ENCODE results near the gene RELB.
"Not testable (repeated sequence)": the region's sequence is repeated elsewhere in the genome, so short reads cannot be mapped to it uniquely, and the experiment has no call there.

RELB gene, protein sequence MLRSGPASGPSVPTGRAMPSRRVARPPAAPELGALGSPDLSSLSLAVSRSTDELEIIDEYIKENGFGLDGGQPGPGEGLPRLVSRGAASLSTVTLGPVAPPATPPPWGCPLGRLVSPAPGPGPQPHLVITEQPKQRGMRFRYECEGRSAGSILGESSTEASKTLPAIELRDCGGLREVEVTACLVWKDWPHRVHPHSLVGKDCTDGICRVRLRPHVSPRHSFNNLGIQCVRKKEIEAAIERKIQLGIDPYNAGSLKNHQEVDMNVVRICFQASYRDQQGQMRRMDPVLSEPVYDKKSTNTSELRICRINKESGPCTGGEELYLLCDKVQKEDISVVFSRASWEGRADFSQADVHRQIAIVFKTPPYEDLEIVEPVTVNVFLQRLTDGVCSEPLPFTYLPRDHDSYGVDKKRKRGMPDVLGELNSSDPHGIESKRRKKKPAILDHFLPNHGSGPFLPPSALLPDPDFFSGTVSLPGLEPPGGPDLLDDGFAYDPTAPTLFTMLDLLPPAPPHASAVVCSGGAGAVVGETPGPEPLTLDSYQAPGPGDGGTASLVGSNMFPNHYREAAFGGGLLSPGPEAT

DNA sequence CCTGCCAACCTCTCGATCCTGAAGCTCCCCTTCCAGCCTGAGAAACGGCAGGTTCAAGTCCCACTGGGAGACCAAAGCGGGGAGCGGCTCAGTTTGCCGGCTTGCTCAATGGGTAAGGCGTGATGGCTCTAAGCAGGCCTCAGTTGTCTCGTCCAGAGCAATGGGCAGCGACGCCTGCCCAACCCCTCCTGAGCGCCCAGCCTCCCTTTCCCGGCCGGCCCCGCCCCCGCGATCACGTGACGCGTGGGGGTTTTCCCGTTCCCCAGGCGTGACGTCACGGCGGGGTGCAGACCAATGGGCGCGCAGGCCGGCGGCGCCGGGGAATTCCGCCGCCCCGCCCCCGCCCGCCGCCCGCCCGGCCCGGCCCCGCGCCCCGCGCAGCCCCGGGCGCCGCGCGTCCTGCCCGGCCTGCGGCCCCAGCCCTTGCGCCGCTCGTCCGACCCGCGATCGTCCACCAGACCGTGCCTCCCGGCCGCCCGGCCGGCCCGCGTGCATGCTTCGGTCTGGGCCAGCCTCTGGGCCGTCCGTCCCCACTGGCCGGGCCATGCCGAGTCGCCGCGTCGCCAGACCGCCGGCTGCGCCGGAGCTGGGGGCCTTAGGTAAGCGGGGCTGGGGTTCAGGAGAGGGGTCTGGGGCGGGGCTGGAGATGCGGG is at the start of gene RELB:
Gene RELB, plus strand, starts transcription at position 378 of the 653 bp plus-strand sequence. Its CDS starts 116 bp downstream, at position 494.
- FAIRE-seq, result no peak

DNA sequence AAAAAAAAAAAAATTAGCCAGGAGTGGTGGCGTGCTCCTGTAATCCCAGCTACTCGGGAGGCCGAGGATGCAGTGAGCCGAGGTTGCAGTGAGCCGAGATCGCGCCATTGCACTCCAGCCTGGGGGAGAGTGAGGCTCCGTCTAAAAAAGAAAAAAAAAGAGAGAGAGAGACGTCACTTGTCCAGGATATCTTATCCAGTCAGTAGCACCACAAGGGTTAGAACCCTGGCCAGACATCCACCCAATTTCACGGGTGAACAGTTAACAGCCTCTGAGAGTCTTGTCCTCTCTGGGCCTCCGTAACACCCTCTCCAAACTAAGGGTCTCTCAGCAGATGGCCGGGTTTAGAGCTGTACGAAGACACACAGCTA is 47.0 kb upstream of the RELB start:
- no peak for FAIRE-seq

DNA sequence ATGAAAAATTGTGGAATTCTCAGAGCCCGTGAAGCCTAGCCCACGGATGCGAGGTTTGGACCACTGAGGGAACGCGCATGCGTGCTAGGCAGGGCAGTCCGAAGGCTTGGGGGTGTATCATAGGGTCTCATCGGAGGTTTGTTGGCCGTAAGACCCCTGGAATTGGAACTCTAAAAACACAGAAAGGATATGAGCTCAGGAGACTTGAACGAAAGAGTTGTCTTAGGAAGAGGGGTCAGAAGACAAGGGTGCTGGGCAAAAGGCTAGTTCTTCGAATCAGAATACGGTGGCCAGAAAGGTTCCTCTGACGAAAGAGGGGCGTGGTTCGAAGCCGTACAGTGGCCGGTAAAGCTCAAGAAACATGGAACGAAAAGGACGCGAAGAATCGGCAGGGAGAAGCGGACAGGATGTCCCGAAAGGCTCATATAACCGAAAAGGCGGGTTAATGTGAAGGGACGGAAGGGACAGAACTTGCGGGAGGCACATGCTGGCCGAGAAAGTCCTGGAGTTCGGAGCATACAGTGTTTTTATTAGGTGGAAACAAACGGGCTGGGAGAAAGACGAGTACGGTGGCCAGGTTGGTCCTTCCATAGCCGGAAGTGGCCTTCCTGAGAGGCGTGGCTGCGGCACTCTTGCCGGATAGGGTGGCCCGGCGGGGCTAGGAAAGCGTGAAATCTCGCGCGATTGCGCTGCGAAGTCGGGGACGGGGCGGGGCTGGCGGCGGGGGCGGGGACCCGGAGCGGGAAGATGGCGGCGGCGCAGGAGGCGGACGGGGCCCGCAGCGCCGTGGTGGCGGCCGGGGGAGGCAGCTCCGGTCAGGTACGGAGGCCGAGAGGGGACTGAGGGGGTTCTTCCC is 46.4 kb upstream of the RELB start, which contains the start of gene CLPTM1:
Gene CLPTM1, plus strand, starts transcription at position 732 of the 856 bp plus-strand sequence. Its CDS starts 16 bp downstream, at position 748.
- no peak for FAIRE-seq

DNA sequence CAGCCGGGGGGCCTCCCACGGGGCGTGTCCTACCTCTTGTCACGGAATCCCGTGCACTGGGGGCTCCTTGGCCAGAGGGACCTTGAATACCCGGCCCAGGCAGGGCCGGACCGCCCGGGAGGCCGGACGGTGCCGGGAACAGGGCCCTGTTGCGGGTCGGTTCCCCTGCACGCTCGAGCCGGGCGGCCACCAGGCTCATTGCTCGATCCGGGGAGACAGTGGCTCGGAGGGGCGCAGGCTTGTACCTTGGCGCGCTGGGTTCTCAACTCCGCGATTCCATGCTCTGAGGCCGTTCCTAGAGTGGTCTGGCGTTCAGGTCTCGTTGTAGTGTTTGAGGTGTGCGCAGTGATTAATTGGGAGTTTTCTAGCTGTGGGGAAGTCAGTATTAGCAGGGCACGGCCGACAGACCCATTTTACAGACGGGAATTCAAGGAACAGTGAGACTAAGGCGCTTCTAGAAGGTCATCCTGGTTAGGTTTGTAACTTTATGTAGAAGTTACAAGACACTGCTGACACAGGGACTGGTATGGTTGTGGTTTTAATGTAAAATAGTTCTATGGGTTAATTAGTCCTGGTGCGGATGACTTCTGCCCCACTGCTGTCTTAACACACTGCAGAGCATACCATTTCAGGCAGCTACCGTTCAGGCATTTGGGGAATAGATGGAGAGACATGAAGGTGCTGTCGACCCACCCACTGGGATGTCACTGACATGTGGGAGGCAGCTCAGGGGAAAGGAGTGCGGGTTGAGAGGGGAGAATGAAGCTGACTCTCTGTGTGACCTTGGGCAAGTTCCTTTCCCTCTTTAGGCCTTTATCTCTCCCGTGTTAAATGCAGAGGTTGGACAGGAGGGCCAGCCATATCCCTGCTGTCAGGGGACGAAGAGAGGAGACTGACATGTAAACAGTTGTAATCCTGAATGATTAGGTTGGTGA is 45.5 kb upstream of the RELB start:
- FAIRE-seq, result no peak

DNA sequence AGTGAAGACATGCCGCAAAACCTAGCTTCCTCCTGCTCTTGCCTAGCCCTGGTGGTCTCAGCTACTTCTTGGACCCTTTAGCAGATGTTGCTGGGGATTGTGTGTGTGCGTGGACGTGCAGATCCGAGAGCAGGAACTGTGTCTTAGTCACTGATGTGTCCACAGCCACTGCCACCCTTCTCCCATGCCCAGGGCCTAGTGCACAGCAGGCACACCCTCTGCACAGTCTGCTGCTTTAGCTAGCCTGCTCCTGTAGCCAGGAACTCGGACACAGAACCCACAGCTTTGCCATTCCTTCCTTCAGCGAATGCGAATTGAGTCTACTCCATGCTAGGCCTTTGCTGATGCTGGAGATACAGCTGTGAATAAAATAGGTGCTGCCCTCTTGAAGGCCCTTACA is 43.7 kb upstream of the RELB start:
- no peak for FAIRE-seq

DNA sequence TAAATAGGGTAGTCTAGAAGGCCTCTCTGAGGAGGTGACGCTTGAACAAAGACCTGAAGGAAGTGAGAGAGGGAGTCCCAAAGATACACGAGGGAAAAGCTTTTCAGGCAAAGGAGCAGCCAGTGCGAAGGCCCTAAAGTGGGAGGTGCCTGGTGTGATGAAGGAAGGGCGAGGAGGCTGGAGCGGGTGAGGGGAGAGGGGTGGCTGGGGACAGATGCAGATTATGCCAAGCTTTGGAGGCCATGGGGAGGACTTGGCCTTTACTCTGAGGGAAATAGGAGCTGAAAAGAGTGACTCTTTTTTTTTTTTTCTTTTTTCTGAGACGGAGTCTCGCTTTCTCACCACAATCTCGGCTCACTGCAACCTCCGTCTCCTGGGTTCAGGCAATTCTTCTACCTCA is 43.2 kb upstream of the RELB start:
- FAIRE-seq, result no peak

DNA sequence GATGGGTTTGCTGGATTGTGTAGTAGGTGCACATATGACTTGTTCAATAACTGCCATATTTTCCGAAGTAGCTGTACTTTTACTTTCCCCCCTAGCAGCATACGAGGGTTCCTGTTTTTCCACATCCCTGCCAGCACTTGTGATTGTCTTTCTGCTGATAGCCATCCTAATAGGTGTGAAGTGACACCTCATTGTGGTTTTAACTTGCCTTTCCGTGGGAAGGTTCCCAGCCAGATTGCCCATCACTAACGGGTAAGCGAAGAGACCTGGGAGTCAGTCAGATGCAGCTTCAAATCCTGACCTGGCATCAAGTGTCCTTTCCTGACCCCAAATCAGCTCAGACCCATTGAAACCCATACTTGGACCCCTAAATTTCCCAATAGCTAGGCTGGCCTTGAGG is 41.6 kb upstream of the RELB start:
- FAIRE-seq, result no peak

DNA sequence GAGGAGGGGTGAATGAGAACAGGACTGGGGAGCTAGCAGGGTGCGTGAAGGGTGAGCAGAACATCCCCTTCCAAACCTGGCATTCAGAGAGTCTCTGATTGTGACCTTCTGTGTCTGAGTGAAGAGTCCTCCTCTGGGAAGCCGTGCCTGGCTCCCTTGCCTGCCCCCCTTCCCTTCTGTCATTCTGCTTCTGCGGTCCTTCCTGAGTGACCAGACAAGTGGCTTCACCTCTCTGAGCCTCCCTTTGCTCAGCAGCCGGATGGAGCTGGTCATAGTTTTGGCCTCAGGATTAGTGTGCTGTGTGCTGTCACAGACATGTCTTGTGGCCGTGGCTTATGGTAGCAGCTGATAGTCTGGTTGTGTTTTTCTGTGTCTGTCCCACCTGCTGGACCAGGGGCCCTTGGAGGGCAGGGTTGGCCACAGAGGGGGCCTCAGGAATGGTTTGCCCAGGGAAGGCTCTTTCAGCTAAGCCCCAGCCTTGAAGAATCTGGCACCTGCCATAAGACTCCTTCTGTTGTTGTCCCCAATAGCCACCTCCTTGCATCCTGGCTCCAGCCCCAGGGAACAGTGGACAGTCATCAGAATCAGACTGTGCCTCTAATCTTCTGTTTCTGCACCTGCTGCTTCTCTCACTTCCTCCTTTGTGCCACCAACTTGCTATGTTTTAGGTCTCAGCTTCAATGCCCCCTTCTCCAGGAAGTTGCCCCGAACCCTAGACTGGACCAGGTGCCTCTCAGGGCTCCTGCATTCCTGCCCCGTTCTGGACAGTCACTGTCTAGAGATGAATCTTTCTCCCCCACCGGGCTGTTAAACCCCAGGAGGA is 40.1 kb upstream of the RELB start:
- FAIRE-seq, result no peak

DNA sequence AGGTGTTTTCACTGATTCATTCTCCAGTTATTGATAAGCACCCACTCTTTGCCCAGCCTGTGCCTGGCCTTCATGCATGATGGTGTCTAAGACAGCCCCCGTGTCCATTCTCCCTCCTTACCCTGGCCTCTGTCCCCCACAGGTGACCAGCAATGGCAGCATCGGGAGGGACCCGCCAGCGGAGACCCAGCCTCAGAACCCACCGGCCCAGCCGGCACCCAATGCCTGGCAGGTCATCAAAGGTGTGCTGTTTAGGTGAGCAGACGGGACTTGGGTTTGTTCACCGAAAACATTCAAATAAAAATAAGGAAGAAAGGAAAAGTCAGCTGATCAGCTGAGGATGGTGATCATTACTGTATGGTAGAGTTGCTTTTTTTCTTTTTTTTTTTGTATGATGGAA is 39.4 kb upstream of the RELB start:
- no peak for FAIRE-seq

DNA sequence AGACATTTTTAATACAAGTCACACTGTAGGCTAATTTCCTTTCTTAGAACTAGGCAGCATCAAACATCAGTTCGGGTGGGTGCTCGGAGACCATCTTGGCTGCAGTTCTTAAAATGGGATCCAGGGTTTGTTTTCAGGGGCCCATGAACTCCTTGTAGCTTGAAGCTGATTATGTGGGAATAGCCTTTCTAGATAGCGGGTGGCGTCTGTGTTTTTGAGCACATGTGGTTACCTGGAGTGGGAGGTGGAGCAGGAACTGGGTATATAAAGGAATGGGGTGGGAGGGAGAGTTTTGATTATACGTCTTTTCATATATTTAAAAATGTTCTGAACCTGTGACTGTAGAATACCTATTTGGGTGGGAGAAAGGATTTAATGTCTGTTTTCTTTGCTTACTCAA is 33.1 kb upstream of the RELB start:
- FAIRE-seq, result no peak

DNA sequence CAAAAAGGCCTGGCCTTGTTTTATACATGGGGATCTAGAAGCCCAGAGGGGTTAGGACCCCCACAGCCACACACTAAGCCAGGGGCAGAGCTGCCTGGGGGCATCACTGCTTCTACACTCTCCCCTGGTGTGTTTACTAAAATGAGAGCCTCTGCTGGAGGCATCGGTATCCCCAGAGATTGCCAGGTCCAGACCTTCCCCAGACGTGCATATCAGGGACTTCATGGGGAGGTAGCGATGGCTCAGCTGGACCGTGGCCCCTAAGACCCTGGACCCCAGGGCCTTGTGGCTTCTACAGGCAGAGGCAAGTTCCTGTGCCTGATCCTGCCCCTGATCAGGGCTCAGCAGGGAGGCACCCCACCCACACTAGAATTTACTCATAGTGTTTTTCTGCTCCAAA is 32.6 kb upstream of the RELB start:
- no peak for FAIRE-seq

DNA sequence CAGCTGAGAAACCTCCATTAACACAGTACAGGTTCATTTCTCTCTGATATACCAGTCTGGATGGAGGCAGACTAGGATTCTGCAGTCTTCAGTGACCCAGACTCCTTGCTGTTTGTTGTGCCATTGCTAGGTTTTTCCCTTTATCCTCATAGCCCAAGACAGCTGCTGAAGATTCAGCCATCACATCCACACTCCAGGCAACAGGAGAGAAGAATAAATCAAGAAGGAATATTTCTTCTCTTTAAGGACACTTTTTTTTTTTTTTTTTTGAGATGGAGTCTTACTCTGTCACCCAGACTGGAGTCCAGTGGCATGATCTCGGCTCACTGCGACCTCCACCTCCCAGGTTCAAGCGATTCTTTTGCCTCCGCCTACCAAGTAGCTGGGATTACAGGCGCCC is 31.8 kb upstream of the RELB start:
- FAIRE-seq, result no peak

DNA sequence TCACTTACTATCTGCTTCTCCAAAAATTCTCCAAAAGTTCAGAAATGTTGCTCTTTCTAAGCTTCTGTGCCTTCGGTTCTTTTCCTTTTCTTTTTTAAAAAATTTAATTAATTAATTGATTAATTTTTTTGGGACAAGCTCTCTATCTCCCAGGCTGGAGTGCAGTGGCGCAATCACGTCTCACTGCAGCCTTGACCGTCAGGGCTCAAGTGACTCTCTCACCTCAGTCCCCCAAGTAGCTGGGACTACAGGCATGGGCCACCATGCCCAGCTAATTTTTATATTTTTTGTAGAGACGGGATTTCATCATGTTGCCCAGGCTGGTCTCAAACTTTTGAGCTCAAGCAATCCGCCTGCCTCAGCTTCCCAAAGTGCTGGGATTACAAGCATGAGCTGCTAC is 29.8 kb upstream of the RELB start:
- not testable (repeated sequence) for FAIRE-seq

DNA sequence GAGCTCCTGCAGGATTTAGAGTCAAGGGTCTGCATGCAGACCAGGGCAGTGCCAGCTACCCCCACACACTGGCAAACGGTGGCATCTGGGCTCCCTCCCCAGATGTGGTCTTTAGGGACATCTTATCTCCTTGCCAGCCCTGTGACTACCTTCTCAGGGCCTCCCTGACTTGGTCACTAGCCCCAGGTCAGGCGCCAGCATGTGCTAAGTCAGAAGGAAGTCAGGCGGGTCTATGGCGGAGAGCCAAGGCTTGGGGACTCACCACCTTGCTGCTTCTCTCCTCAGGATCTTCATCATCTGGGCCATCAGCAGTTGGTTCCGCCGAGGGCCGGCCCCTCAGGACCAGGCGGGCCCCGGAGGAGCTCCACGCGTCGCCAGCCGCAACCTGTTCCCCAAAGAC is 28.5 kb upstream of the RELB start:
- FAIRE-seq, result no peak

DNA sequence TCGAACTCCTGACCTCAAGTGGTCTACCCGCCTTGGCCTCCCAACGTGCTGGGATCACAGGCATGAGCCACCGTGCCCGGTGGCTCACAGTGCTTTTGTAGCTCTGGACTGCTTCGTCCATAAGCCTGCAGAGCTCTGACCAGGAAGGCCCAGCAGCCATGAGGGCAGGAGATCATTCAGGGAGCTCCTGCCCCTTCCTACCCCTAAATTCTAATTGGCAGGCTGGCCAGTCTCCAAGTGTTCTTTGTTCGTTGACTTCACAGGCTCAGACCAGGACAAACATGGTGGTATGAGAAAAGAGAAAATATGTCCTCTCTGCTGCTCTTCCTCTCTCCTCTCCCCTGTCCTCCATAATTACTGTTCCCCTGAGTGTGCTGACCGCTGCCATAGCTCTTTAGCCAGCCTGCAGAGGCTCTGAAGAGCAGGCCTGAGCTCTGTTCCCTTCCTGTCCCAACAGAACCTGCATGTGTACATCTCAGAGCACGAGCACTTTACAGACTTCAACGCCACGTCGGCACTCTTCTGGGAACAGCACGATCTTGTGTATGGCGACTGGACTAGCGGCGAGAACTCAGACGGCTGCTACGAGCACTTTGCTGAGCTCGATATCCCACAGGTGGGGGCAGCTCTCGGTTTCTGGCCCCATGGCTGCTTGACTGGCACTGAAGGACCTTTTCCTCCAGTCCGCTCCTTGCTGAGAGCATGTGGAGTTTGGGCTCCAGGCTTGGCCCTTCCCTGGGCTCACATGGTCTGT is 27.1 kb upstream of the RELB start:
- no peak for FAIRE-seq

DNA sequence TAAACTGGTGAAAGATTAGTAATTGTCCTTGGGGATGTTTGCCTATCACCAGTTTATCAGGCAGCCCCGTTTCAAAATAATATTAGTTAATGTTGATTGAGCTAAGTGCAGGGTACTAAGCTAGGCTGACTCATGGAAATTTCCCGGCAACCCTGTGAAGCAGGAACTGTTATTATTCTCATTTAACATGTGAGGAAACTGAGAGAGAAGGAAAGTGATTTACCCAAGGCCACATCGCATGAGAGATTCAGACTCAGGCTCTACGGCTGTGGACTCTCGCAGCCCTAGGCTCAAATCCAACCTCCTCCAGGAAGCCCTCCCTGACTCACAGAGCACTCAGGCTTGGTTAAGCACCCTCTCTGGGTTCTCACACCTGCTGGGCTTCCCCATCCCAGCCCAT is 26.4 kb upstream of the RELB start:
- no peak for FAIRE-seq

DNA sequence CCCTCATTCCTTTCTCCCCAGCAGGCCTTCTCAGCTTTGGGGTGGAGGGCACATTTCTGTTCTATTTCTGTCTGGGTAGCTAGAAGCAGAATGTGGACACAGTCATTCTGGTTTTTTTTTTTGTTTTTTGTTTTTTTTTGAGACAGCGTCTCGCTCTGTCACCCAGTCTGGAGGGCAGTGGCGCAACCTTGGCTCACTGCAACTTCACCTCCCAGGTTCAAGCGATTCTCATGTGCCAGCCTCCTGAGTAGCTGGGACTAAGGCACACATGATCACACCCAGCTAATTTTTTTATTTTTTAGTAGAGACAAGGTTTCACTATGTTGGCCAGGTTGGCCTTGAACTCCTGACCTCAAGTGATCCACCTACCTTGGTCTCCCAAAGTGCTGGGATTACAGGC is 25.8 kb upstream of the RELB start:
- FAIRE-seq, result no peak

DNA sequence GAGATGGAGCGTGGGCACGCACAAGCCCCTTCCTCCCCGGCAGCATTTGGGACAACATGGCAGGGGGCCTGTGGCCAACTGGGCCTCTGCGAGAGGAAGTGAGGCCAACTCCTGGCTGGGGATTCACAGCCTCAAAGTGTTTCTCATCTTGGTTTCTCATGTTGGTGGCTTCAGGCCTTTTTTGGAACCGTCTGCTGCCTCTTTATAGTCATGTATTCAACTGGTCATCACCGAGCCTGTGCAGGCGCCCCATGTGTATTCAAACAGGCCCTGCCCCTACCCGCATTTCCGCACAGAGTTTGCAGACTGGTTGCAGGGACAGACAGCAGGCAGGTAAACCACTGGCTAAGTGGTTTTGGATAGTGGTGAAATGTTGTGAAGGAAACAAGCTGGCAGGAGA is 17.3 kb upstream of the RELB start:
- no peak for FAIRE-seq

DNA sequence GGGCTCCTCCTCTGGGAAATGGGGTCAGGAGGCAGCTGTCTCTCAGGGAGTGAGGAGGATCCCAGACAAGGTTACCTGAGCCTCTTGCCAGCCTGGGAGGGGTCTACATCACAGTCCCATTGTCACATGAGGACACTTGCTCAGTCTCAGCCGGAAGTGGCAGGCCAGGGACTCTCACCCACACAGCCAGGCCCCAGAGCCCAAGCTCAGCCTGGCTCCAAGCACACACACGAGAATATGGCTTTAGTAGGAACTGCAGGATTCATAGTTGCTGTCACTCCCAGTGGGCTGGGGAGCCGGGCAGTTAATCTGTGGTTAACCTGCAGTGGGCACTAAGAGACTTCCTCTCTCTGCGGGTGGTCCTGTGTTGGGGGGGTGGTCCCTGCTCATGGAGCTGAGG is 15.8 kb upstream of the RELB start:
- no peak for FAIRE-seq

DNA sequence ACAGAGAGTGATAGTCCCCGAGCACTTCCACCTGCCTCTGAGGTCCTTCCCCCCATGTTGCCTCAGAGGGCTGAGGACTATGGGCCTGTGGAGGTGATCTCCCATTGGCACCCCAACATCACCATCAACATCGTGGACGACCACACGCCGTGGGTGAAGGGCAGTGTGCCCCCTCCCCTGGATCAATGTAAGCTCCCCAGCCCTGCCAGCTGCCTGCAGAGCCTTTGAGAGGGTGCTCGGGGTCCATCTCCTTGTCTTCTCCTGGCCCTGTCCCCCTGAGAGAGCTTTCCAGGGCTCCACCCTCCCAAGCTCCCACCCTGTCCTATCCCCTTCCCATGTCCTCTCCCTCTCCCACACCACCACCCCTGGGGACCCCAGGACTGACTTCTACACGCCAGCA is 14.9 kb upstream of the RELB start:
- no peak for FAIRE-seq
